Measurements from ENCODE around the gene TMEM266. TPM values are rescaled to one million over a fixed set of nuclear protein-coding genes. Genes with fewer than 3 reads are reported as not detected.

TMEM266 gene
- total RNA-seq, 1 donor from 2014 or later: not detected

- intact Hi-C loops (cut with micrococcal nuclease): no loop called here
- Mint-ChIP-seq H3K4me1 (no peaks in the 10 kb centered on the region), H3K9me3 (no peaks in the 10 kb centered on the region), H3K27ac (no peak overlapping the region), H3K36me3 (ENCODE audit: low read depth) (no peaks in the 10 kb centered on the region), H3K27me3 (no peaks in the 10 kb centered on the region), H3K4me3 (no peak overlapping the region)
- DNase-seq: no peak
Measured at GRCh38 chr15:76078285-76078877, 18.6 kb downstream of the TMEM266 start.

- Mint-ChIP-seq H3K4me3 (no peak overlapping the region), H3K27ac (no peak overlapping the region), H3K4me1 (no peaks in the 10 kb centered on the region), H3K27me3 (peaks cover 15% of the 10 kb centered on the region), H3K36me3 (ENCODE audit: low read depth) (no peaks in the 10 kb centered on the region), H3K9me3 (no peaks in the 10 kb centered on the region)
- intact Hi-C loops (cut with micrococcal nuclease): no loop called here
- DNase-seq: no peak
Measured at GRCh38 chr15:76084256-76084655, 24.5 kb downstream of the TMEM266 start.

DNA sequence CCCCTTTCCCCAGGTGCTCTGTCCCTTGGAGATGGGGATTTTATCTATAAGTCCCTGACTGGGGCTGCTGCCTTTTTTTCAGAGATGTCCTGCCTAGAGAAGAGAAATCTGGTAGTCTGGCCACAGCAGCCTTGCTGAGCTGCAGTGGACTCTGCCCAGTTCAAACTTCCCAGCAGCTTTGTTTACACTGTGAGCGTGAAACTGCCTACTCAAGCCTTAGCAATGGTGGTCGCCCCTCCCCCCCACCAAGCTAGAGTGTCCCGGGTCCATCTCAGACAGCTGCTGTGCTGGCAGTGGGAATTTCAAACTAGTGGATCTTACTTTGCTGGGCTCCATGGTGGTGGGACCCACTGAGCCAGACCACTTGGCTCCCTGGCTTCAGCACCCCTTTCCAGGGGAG lies 38.9 kb downstream of the TMEM266 start:
- Mint-ChIP-seq H3K4me1 (no peaks in the 10 kb centered on the region), H3K9me3 (no peaks in the 10 kb centered on the region), H3K4me3 (no peak overlapping the region), H3K36me3 (ENCODE audit: low read depth) (no peaks in the 10 kb centered on the region), H3K27me3 (peaks cover 42% of the 10 kb centered on the region), H3K27ac (no peak overlapping the region)
- intact Hi-C loops (cut with micrococcal nuclease): no loop called here
- no peak for DNase-seq

GRCh38 chr15:76099388-76099787 lies 39.6 kb downstream of the TMEM266 start:
- no peaks in the 10 kb centered on the region for H3K36me3 Mint-ChIP-seq (ENCODE audit: low read depth)
- H3K27me3 Mint-ChIP-seq: peaks cover 35% of the 10 kb centered on the region
- H3K4me1 Mint-ChIP-seq: no peaks in the 10 kb centered on the region
- no peak overlapping the region for H3K27ac Mint-ChIP-seq
- intact Hi-C loops (cut with micrococcal nuclease): no loop called here
- H3K4me3 Mint-ChIP-seq: no peak overlapping the region
- no peaks in the 10 kb centered on the region for H3K9me3 Mint-ChIP-seq
- DNase-seq: no peak

GRCh38 chr15:76100361-76100760 lies 40.6 kb downstream of the TMEM266 start:
- H3K27ac Mint-ChIP-seq: no peak overlapping the region
- intact Hi-C loops (cut with micrococcal nuclease): no loop called here
- no peaks in the 10 kb centered on the region for H3K36me3 Mint-ChIP-seq (ENCODE audit: low read depth)
- H3K4me3 Mint-ChIP-seq: no peak overlapping the region
- H3K9me3 Mint-ChIP-seq: no peaks in the 10 kb centered on the region
- H3K27me3 Mint-ChIP-seq: peaks cover 26% of the 10 kb centered on the region
- H3K4me1 Mint-ChIP-seq: no peaks in the 10 kb centered on the region
- no peak for DNase-seq

- Mint-ChIP-seq H3K4me3 (no peak overlapping the region), H3K4me1 (no peaks in the 10 kb centered on the region), H3K9me3 (no peaks in the 10 kb centered on the region), H3K36me3 (ENCODE audit: low read depth) (no peaks in the 10 kb centered on the region), H3K27me3 (peaks cover 13% of the 10 kb centered on the region), H3K27ac (no peak overlapping the region)
- intact Hi-C loops (cut with micrococcal nuclease): no loop called here
- DNase-seq: no peak
Measured at GRCh38 chr15:76101655-76102054, 41.9 kb downstream of the TMEM266 start.

GRCh38 chr15:76105391-76105790 lies 45.6 kb downstream of the TMEM266 start:
- no peaks in the 10 kb centered on the region for H3K9me3 Mint-ChIP-seq
- intact Hi-C loops (cut with micrococcal nuclease): no loop called here
- no peaks in the 10 kb centered on the region for H3K36me3 Mint-ChIP-seq (ENCODE audit: low read depth)
- H3K27ac Mint-ChIP-seq: no peak overlapping the region
- peaks cover 7% of the 10 kb centered on the region for H3K27me3 Mint-ChIP-seq
- no peaks in the 10 kb centered on the region for H3K4me1 Mint-ChIP-seq
- no peak overlapping the region for H3K4me3 Mint-ChIP-seq
- no peak for DNase-seq

DNA sequence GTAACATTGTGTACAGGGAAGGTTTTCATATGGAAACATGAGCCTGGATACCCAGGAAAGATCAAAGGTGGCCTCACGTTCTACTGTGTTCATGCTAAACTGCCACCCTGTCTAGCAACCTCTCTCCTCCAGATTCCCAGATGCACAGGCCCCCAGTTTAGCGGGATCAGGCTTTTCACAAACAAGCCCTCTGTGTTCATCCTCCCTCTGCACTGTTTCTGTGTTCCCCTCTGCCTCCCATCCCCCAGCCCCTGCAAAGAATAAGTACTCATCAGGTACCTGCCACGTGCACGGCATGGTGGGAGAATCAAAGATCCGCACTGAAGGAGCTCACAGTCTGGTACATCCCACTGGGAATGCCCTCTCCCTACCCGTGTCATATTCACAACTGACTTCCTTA lies 46.1 kb downstream of the TMEM266 start:
- H3K27ac Mint-ChIP-seq: no peak overlapping the region
- no peak overlapping the region for H3K4me3 Mint-ChIP-seq
- peaks cover 10% of the 10 kb centered on the region for H3K27me3 Mint-ChIP-seq
- no peak for DNase-seq
- intact Hi-C loops (cut with micrococcal nuclease): no loop called here
- H3K36me3 Mint-ChIP-seq (ENCODE audit: low read depth): no peaks in the 10 kb centered on the region
- H3K9me3 Mint-ChIP-seq: no peaks in the 10 kb centered on the region
- no peaks in the 10 kb centered on the region for H3K4me1 Mint-ChIP-seq

GRCh38 chr15:76107169-76107568 lies 47.4 kb downstream of the TMEM266 start:
- peaks cover 10% of the 10 kb centered on the region for H3K27me3 Mint-ChIP-seq
- H3K4me1 Mint-ChIP-seq: no peaks in the 10 kb centered on the region
- intact Hi-C loops (cut with micrococcal nuclease): no loop called here
- H3K9me3 Mint-ChIP-seq: no peaks in the 10 kb centered on the region
- no peak overlapping the region for H3K27ac Mint-ChIP-seq
- H3K4me3 Mint-ChIP-seq: no peak overlapping the region
- DNase-seq: no peak
- H3K36me3 Mint-ChIP-seq (ENCODE audit: low read depth): no peaks in the 10 kb centered on the region

GRCh38 chr15:76108021-76108723 lies 48.4 kb downstream of the TMEM266 start:
- no peaks in the 10 kb centered on the region for H3K36me3 Mint-ChIP-seq (ENCODE audit: low read depth)

GRCh38 chr15:76109046-76109445 lies 49.3 kb downstream of the TMEM266 start:
- H3K4me1 Mint-ChIP-seq: no peaks in the 10 kb centered on the region
- H3K9me3 Mint-ChIP-seq: no peaks in the 10 kb centered on the region
- H3K36me3 Mint-ChIP-seq (ENCODE audit: low read depth): no peaks in the 10 kb centered on the region
- peaks cover 8% of the 10 kb centered on the region for H3K27me3 Mint-ChIP-seq
- H3K27ac Mint-ChIP-seq: no peak overlapping the region
- H3K4me3 Mint-ChIP-seq: no peak overlapping the region
- intact Hi-C loops (cut with micrococcal nuclease): no loop called here
- DNase-seq: no peak

More at GRCh38 chr15:76108021-76108723, 48.4 kb downstream of the TMEM266 start:
- H3K9me3 Mint-ChIP-seq: no peaks in the 10 kb centered on the region
- no peaks in the 10 kb centered on the region for H3K4me1 Mint-ChIP-seq
- H3K27me3 Mint-ChIP-seq: peaks cover 8% of the 10 kb centered on the region
- intact Hi-C loops (cut with micrococcal nuclease): no loop called here
- no peak for DNase-seq
- no peak overlapping the region for H3K4me3 Mint-ChIP-seq
- H3K27ac Mint-ChIP-seq: no peak overlapping the region

- Mint-ChIP-seq H3K27ac (no peak overlapping the region), H3K4me1 (no peaks in the 10 kb centered on the region), H3K36me3 (ENCODE audit: low read depth) (no peaks in the 10 kb centered on the region), H3K27me3 (peaks cover 8% of the 10 kb centered on the region), H3K9me3 (no peaks in the 10 kb centered on the region), H3K4me3 (no peak overlapping the region)
- intact Hi-C loops (cut with micrococcal nuclease): no loop called here
- DNase-seq: no peak
Measured at GRCh38 chr15:76114561-76114960, 54.8 kb downstream of the TMEM266 start.

DNA sequence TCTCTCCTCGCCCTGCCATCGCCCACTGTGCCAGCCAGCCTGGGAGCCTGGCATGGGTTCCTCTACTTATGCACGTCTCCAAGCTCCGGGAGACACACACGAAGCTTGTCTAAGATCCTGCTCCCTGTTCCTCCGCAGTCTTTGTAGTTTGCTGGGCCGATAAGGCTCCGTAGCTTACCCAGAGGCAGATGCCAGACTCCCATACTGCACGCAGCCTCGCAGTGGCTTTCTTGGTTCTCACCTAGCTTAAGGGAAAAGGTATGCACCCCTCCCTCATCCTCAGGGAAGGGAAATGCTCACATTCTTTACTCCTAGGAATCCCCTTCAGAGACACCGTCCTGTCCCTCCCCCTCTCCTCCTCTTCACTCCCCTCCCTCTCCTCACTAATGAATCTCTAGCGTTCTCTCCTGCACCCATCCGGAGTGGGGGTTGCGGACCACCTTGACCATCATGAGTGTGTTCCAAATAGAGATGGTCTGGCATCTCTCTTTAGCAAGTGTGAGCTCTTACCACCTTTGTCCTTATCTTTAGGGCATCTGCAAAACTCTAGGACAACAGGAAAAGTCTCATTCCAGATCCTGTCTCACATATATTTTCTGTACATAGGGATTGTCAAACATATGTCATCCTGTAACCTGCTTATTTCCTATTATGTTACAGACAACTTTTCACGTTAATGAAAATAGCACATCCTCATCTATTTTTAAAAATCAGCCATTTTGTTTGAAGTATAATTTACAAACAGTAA lies 56.5 kb downstream of the TMEM266 start:
- Mint-ChIP-seq H3K4me1 (no peaks in the 10 kb centered on the region), H3K27ac (no peak overlapping the region)
- intact Hi-C loops (cut with micrococcal nuclease): no loop called here

DNA sequence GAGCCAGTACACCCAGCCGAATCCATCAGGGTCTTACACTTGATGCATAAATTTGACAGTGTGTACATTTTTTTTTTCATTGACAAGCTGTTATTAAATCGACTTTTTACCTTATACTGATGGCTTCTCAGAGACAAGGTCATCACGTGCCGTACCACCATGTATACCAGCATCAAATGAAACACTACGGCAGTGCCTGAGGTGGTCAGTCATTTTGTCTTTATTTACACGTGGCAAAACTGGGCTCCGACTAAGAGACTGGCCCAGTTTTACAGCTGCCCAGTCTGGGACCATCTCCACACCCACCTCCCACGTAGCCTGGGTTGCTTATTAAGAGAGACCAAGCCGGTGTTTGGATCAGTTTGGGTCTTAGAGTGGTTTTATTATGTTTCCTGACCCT lies 57.4 kb downstream of the TMEM266 start:
- H3K27me3 Mint-ChIP-seq: peaks cover 7% of the 10 kb centered on the region
- intact Hi-C loops (cut with micrococcal nuclease): no loop called here
- H3K4me1 Mint-ChIP-seq: no peaks in the 10 kb centered on the region
- no peak for DNase-seq
- H3K9me3 Mint-ChIP-seq: no peaks in the 10 kb centered on the region
- no peaks in the 10 kb centered on the region for H3K36me3 Mint-ChIP-seq (ENCODE audit: low read depth)
- H3K27ac Mint-ChIP-seq: no peak overlapping the region
- H3K4me3 Mint-ChIP-seq: no peak overlapping the region

More for the DNA sequence above, 56.5 kb downstream of the TMEM266 start:
- DNase-seq: no peak
- no peaks in the 10 kb centered on the region for H3K9me3 Mint-ChIP-seq
- peaks cover 4% of the 10 kb centered on the region for H3K27me3 Mint-ChIP-seq
- H3K4me3 Mint-ChIP-seq: no peak overlapping the region
- no peaks in the 10 kb centered on the region for H3K36me3 Mint-ChIP-seq (ENCODE audit: low read depth)
